Astrocyte (in vitro differentiated cells and primary cell): ENCODE data around the gene SPRED1. TPM values are rescaled to one million over a fixed set of nuclear protein-coding genes. Genes with fewer than 3 reads are reported as not detected.

Source experiments
- DNase-seq: peaks from one replicate; pipeline ENCODE4 v3.0.0-alpha.2; 2010; ENCODE audit warnings: low read depth
- FAIRE-seq: peaks from 2 replicates; lab custom pipeline; 2011; peaks lifted over from hg19 to GRCh38; lab: Jason Lieb, UNC
- H2AFZ ChIP-seq: 2 replicates; pipeline ENCODE4 v1.6.0; 2012; ENCODE audit warnings: low read depth, low read length, inconsistent platforms
- H3K27ac ChIP-seq: 2 replicates; pipeline ENCODE4 v1.5.1; 2011; ENCODE audit warnings: low read depth, low read length, inconsistent platforms
- H3K27me3 ChIP-seq: 2 replicates; pipeline ENCODE4 v1.6.0; 2011; ENCODE audit warnings: low read length, inconsistent platforms; ENCODE audit not compliant: insufficient read depth
- H3K36me3 ChIP-seq: 2 replicates; pipeline ENCODE4 v1.5.1; 2011; ENCODE audit warnings: low read length, inconsistent platforms; ENCODE audit not compliant: insufficient read depth
- H3K4me1 ChIP-seq: 2 replicates; pipeline ENCODE4 v1.5.1; 2011; ENCODE audit warnings: low read length, inconsistent platforms; ENCODE audit not compliant: insufficient read depth
- H3K4me2 ChIP-seq: 2 replicates; pipeline ENCODE4 v1.6.0; 2012; ENCODE audit warnings: low read length, inconsistent platforms
- H3K4me3 ChIP-seq: 2 replicates; pipeline ENCODE4 v1.5.1; 2011; ENCODE audit warnings: low read depth, mild to moderate bottlenecking, low read length, inconsistent platforms; ENCODE audit not compliant: insufficient read depth
- H3K79me2 ChIP-seq: 2 replicates; pipeline ENCODE4 v1.6.0; 2012; ENCODE audit warnings: mild to moderate bottlenecking, low read length, inconsistent platforms; ENCODE audit not compliant: insufficient read depth
- H3K9ac ChIP-seq: 2 replicates; pipeline ENCODE4 v1.6.0; 2012; ENCODE audit warnings: mild to moderate bottlenecking, low read length, inconsistent platforms
- H3K9me3 ChIP-seq: 2 replicates; pipeline ENCODE4 v1.5.1; 2012; ENCODE audit warnings: low read depth, mild to moderate bottlenecking, low read length, inconsistent platforms; ENCODE audit not compliant: insufficient read depth
- H4K20me1 ChIP-seq: 2 replicates; pipeline ENCODE4 v1.6.0; 2012; ENCODE audit warnings: low read length, inconsistent platforms; ENCODE audit not compliant: insufficient read depth
- H3K27ac Mint-ChIP-seq: one replicate; pipeline ENCODE4 v1.8.0; 2021; ENCODE audit warnings: mild to moderate bottlenecking, mixed read lengths; ENCODE audit not compliant: unreplicated experiment
- H3K27me3 Mint-ChIP-seq: one replicate; pipeline ENCODE4 v1.8.0; 2021; ENCODE audit warnings: low read depth, mixed read lengths; ENCODE audit not compliant: unreplicated experiment
- H3K36me3 Mint-ChIP-seq: one replicate; pipeline ENCODE4 v1.8.0; 2021; ENCODE audit warnings: low read depth, mixed read lengths; ENCODE audit not compliant: unreplicated experiment
- H3K4me1 Mint-ChIP-seq: one replicate; pipeline ENCODE4 v1.8.0; 2021; ENCODE audit warnings: low read depth, mixed read lengths; ENCODE audit not compliant: unreplicated experiment
- H3K4me3 Mint-ChIP-seq: one replicate; pipeline ENCODE4 v1.8.0; 2021; ENCODE audit warnings: mild to moderate bottlenecking, moderate library complexity, mixed read lengths; ENCODE audit not compliant: unreplicated experiment
- H3K9me3 Mint-ChIP-seq: one replicate; pipeline ENCODE4 v1.8.0; 2021; ENCODE audit warnings: mild to moderate bottlenecking, mixed read lengths; ENCODE audit not compliant: unreplicated experiment
- CTCF ChIP-seq: IDR thresholded peaks from 2 replicates; pipeline ENCODE4 v1.5.1; 2011; ENCODE audit warnings: low read depth, mild to moderate bottlenecking, inconsistent platforms, low read length, moderate library complexity; ENCODE audit not compliant: insufficient read depth
- EZH2 ChIP-seq: IDR thresholded peaks from 2 replicates; pipeline ENCODE4 v1.6.1; 2012; ENCODE audit warnings: mild to moderate bottlenecking, low read length, inconsistent platforms; ENCODE audit not compliant: insufficient read depth
- total RNA-seq: library from RNA; stranded (reverse); gene quantifications from 2 replicates; pipeline ENCODE4 v1.2.1, GENCODE V29; 2021

Gene SPRED1
- total RNA-seq, 1 donor from 2014 or later = 31.7 TPM

GRCh38 chr15:38266247-38266986 lies 13.8 kb downstream of the SPRED1 start:
- H3K27ac ChIP-seq = peak overlapping the region; percentile 23
- peak overlapping the region; percentile 62 for H3K4me2 ChIP-seq

GRCh38 chr15:38267421-38268022 lies 14.9 kb downstream of the SPRED1 start:
- Histone ChIP-seq H3K9me3 (no peaks in the 10 kb centered on the region), H3K4me2 (peak overlapping the region; percentile 5), H3K4me1 (peaks cover 18% of the 10 kb centered on the region), H4K20me1 (peaks cover 88% of the 10 kb centered on the region), H3K79me2 (peaks cover 100% of the 10 kb centered on the region), H3K36me3 (peaks cover 5% of the 10 kb centered on the region), H3K4me3 (no peak overlapping the region), H3K9ac (no peak overlapping the region), H3K27ac (peak overlapping the region; percentile 23), H3K27me3 (no peaks in the 10 kb centered on the region), H2AFZ (no peak overlapping the region)
- no peak for TF ChIP-seq CTCF
- no peak for TF ChIP-seq EZH2
- DNase-seq (peak; percentile 56), FAIRE-seq (no peak)
- Mint-ChIP-seq H3K9me3 (no peaks in the 10 kb centered on the region), H3K4me1 (peaks cover 16% of the 10 kb centered on the region), H3K27ac (no peak overlapping the region), H3K4me3 (no peak overlapping the region), H3K27me3 (no peaks in the 10 kb centered on the region), H3K36me3 (peaks cover 4% of the 10 kb centered on the region)

More at GRCh38 chr15:38266247-38266986, 13.8 kb downstream of the SPRED1 start:
- Mint-ChIP-seq H3K4me3 (no peak overlapping the region), H3K27me3 (no peaks in the 10 kb centered on the region), H3K9me3 (no peaks in the 10 kb centered on the region), H3K4me1 (peaks cover 16% of the 10 kb centered on the region), H3K27ac (no peak overlapping the region), H3K36me3 (peaks cover 4% of the 10 kb centered on the region)
- Histone ChIP-seq H2AFZ (no peak overlapping the region), H4K20me1 (peaks cover 88% of the 10 kb centered on the region), H3K36me3 (peaks cover 5% of the 10 kb centered on the region), H3K9me3 (no peaks in the 10 kb centered on the region), H3K9ac (no peak overlapping the region), H3K79me2 (peaks cover 100% of the 10 kb centered on the region), H3K4me3 (peak overlapping the region; percentile 10), H3K4me1 (peaks cover 18% of the 10 kb centered on the region), H3K27me3 (no peaks in the 10 kb centered on the region)
- DNase-seq (peak; percentile 65), FAIRE-seq (no peak)
- TF ChIP-seq EZH2 = no peak
- TF ChIP-seq CTCF = no peak

- no peak overlapping the region for H3K9ac ChIP-seq
- Mint-ChIP-seq H3K4me3 (no peak overlapping the region), H3K4me1 (peaks cover 23% of the 10 kb centered on the region), H3K27me3 (no peaks in the 10 kb centered on the region), H3K9me3 (no peaks in the 10 kb centered on the region), H3K27ac (no peak overlapping the region), H3K36me3 (peaks cover 4% of the 10 kb centered on the region)
- peaks cover 99% of the 10 kb centered on the region for H3K79me2 ChIP-seq
- H3K4me2 ChIP-seq = no peak overlapping the region
- FAIRE-seq (peak; percentile 74), DNase-seq (no peak)
- H3K36me3 ChIP-seq = peaks cover 5% of the 10 kb centered on the region
- H4K20me1 ChIP-seq = peaks cover 89% of the 10 kb centered on the region
- H3K27me3 ChIP-seq = no peaks in the 10 kb centered on the region
- no peak overlapping the region for H3K4me3 ChIP-seq
- no peak overlapping the region for H3K27ac ChIP-seq
- TF ChIP-seq CTCF (no peak), EZH2 (no peak)
- no peaks in the 10 kb centered on the region for H3K9me3 ChIP-seq
- H3K4me1 ChIP-seq = peaks cover 14% of the 10 kb centered on the region
- no peak overlapping the region for H2AFZ ChIP-seq
These were observed 18.5 kb downstream of the SPRED1 start for GRCh38 chr15:38271144-38271543.
